ENCODE results near the gene LOXL4. TPM values are rescaled to one million over a fixed set of nuclear protein-coding genes. Genes with fewer than 3 reads are reported as not detected.
A peak's percentile ranks its signal among the peaks of the same experiment; 100 is the strongest.

The LOXL4 gene
- total RNA-seq (not detected), polyA plus RNA-seq (under 1 TPM in 1 of 2 donors, not detected in 1; 0.10 TPM)

DNA sequence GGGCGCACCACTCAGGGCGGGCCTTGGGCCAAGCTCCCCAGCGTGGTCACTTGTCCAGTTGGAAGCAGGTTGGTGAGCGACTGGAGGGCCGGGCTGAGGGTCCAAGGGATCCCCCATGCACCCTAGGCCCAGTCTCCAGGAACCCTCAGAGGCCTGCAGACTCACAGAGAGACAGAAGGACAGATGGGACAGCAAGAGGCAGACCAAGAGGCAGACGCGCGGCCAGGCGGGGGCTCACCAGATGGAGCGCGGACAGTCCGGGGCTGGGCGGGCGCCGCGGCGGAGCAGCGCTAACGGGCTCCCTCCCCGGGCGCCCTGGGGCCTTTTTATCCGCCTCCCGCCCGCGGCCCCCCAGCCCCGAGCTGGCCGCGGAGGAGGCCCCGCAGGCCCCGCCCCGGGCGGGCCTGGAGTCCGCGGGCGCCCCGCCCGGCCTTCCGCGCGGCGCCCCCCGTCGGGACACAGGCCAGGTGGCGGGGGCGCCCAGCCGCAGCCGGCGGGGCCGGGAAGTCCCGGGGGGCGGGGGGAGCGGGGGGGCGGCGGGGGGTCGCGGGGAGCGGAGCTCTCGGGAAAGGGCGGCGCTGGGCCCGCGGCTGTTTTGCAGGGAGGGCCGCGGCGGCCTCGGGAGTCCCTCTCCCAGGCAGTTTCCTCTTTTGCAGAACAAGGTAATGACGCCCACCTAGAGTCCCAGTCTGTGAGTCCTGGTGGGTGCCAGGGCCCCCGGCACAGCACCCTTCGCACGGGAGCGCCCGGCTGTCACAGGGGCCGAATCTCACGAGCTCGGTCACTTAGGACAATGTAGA is at the start of gene LOXL4:
Gene LOXL4, minus strand, starts transcription at position 301 of the 800 bp plus-strand sequence. CDS start 5,175 bp downstream, outside the sequence.
- H3K27me3 Mint-ChIP-seq: peaks cover 35 to 36% of the 10 kb centered on the region in 2 donors
- H3K27me3 ChIP-seq (ENCODE audit: insufficient read depth, low read length): peaks cover 12% of the 10 kb centered on the region
- CTCF ChIA-PET (ENCODE audit: partially characterized antibody): interaction anchor here (1.1 kb wide), 1 partner anchor 9 kb away, joined by 3 read pairs; no protein-coding TSS in a partner anchor
- intact Hi-C loops (cut with micrococcal nuclease): no loop called here
- no peak within 1 kb of the TSS for H3K4me3 ChIP-seq (ENCODE audit: low read length in 2 of 2)
- no peak for DNase-seq
- H3K36me3 Mint-ChIP-seq: peaks cover 0 to 3% of the 10 kb centered on the region in 2 donors
- H3K9me3 Mint-ChIP-seq: peaks cover 0 to 1% (median 0%) of the 10 kb centered on the region in 8 donors
- H3K27ac Mint-ChIP-seq: peak within 1 kb of the TSS in 3 of 7 donors; percentile 9 to 87 (median 43)
- H3K4me1 ChIP-seq (ENCODE audit: insufficient read depth, low read length): no peaks in the 10 kb centered on the region
- no peaks in the 10 kb centered on the region for H3K9me3 ChIP-seq (ENCODE audit: control insufficient read depth in 1 of 2, low read length in 2 of 2)
- POLR2A ChIA-PET (ENCODE audit: partially characterized antibody): interaction anchor here (0.8 kb wide), 1 partner anchor 8 kb away, joined by 3 read pairs; no protein-coding TSS in a partner anchor
- peaks cover 0 to 8% (median 3%) of the 10 kb centered on the region in 4 donors for H3K4me1 Mint-ChIP-seq
- H3K27ac ChIP-seq (ENCODE audit: low read depth, low read length): no peak within 1 kb of the TSS
- no peaks in the 10 kb centered on the region for H3K36me3 ChIP-seq (ENCODE audit: insufficient read depth, low read length)
- peak within 1 kb of the TSS; percentile 58 to 79 (median 74) for H3K4me3 Mint-ChIP-seq

DNA sequence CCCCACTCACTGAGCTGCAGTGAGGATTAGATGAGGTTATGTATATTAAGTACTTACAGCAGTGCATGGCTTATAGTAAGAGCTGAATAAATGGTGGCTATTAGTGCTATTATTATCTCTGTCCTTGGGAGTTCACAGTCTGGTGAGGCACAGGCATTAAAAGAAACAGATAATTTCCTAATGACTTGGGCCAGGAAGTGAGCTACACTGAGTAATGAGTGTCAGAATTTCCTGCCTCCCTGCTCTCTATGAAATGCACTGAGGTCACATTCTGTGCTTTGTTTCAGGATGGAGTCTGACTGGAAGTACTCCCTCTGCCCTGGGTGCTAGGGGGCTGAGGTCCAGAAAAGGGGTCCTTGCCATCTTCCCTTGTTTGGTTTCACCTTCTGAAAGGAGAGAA is 48.7 kb upstream of the LOXL4 start:
- H3K4me1 Mint-ChIP-seq: peaks cover 0 to 3% (median 0%) of the 10 kb centered on the region in 4 donors
- H3K9me3 Mint-ChIP-seq: no peaks in the 10 kb centered on the region
- no peak overlapping the region for H3K4me3 Mint-ChIP-seq
- H3K27me3 Mint-ChIP-seq: peaks cover 3 to 11% of the 10 kb centered on the region in 2 donors
- H3K4me3 ChIP-seq (ENCODE audit: low read length in 2 of 2): no peak overlapping the region
- H3K9me3 ChIP-seq (ENCODE audit: control insufficient read depth in 1 of 2, low read length in 2 of 2): no peaks in the 10 kb centered on the region
- H3K36me3 Mint-ChIP-seq: no peaks in the 10 kb centered on the region
- H3K27ac Mint-ChIP-seq: peak overlapping the region in 1 of 7 donors; percentile 66
- H3K4me1 ChIP-seq (ENCODE audit: insufficient read depth, low read length): no peaks in the 10 kb centered on the region
- ChIA-PET CTCF (ENCODE audit: partially characterized antibody) (interaction anchor here (1.3 to 1.4 kb wide), 2 partner anchors 20 to 109 kb away, joined by 3 read pairs; no protein-coding TSS in a partner anchor), POLR2A (ENCODE audit: partially characterized antibody) (no interaction called here)
- intact Hi-C loops (cut with micrococcal nuclease): no loop called here
- H3K27ac ChIP-seq (ENCODE audit: low read depth, low read length): no peak overlapping the region
- no peaks in the 10 kb centered on the region for H3K27me3 ChIP-seq (ENCODE audit: insufficient read depth, low read length)
- no peak for DNase-seq
- H3K36me3 ChIP-seq (ENCODE audit: insufficient read depth, low read length): no peaks in the 10 kb centered on the region

DNA sequence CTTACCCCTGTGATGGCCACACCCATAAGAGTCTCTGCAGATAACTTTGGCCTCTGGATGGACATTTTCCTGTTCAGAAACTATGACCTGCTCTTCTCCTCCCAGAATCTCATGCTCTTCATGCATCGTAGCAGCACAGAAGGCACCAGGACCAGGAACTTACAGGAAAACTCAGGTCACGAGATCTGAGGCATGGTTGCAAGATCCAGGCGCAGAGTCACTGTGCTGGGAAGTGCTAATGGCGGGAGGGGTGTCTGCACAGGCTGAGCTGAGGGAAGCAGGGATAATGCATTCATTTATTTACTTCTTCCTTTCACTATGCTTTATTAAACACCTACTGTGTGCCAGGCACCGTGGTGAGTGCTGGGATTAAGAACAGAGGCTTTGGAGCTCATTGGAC is 48.2 kb upstream of the LOXL4 start:
- no peak for DNase-seq
- Mint-ChIP-seq H3K4me1 (peaks cover 0 to 3% (median 0%) of the 10 kb centered on the region in 4 donors), H3K4me3 (no peak overlapping the region), H3K36me3 (no peaks in the 10 kb centered on the region), H3K27ac (no peak overlapping the region), H3K27me3 (peaks cover 3 to 11% of the 10 kb centered on the region in 2 donors), H3K9me3 (no peaks in the 10 kb centered on the region)
- Histone ChIP-seq H3K4me1 (ENCODE audit: insufficient read depth, low read length) (no peaks in the 10 kb centered on the region), H3K27ac (ENCODE audit: low read depth, low read length) (no peak overlapping the region), H3K36me3 (ENCODE audit: insufficient read depth, low read length) (no peaks in the 10 kb centered on the region), H3K4me3 (ENCODE audit: low read length in 2 of 2) (no peak overlapping the region), H3K27me3 (ENCODE audit: insufficient read depth, low read length) (no peaks in the 10 kb centered on the region), H3K9me3 (ENCODE audit: control insufficient read depth in 1 of 2, low read length in 2 of 2) (no peaks in the 10 kb centered on the region)
- ChIA-PET CTCF (ENCODE audit: partially characterized antibody) (interaction anchor here (1.3 to 1.4 kb wide), 2 partner anchors 20 to 110 kb away, joined by 3 read pairs; no protein-coding TSS in a partner anchor), POLR2A (ENCODE audit: partially characterized antibody) (no interaction called here)
- intact Hi-C loops (cut with micrococcal nuclease): no loop called here

DNA sequence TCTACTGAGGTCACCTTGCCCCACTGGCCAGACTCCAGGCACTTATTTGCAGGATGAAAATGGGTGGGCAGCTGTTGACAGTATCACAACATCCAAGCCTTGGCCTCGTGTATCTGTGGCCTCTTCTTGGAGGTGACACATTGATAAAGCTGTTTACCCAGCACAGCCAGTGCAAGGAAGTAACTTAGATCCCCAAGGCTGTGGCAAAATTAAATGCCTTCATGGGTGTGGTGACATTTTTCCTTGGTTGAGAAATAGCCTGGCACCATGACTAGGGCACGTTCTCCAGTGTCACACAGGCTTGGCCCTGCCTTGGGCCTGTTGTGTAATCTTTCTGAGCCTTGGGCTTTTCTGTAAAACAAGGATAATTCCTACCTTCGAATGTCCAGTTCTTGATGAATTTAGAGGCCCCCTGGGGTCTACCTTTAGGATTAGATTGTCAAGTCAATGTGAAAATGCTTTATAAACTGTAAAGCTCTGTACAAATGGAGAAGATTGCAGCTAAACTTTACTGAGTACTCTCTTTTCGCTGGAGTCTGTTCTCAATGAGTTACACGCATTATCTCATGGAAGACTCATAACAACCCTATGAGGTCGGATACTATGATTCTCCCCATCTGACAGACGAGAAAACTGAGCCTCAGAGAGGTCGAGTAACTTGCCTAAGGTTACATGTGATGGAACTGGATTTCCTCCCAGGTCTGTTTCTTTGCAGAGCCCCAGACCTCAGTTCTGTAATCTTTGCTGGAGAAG is 46.7 kb upstream of the LOXL4 start:
- POLR2A ChIA-PET (ENCODE audit: partially characterized antibody): no interaction called here
- no peaks in the 10 kb centered on the region for H3K27me3 ChIP-seq (ENCODE audit: insufficient read depth, low read length)
- no peaks in the 10 kb centered on the region for H3K4me1 ChIP-seq (ENCODE audit: insufficient read depth, low read length)
- H3K9me3 ChIP-seq (ENCODE audit: control insufficient read depth in 1 of 2, low read length in 2 of 2): no peaks in the 10 kb centered on the region
- Mint-ChIP-seq H3K9me3 (peaks cover 0 to 2% (median 0%) of the 10 kb centered on the region in 8 donors), H3K36me3 (no peaks in the 10 kb centered on the region), H3K4me3 (no peak overlapping the region), H3K27me3 (peaks cover 8 to 16% of the 10 kb centered on the region in 2 donors), H3K27ac (no peak overlapping the region), H3K4me1 (peaks cover 0 to 4% (median 2%) of the 10 kb centered on the region in 4 donors)
- no peak overlapping the region for H3K4me3 ChIP-seq (ENCODE audit: low read length in 2 of 2)
- no peak for DNase-seq
- CTCF ChIA-PET (ENCODE audit: partially characterized antibody): no interaction called here
- intact Hi-C loops (cut with micrococcal nuclease): no loop called here
- no peaks in the 10 kb centered on the region for H3K36me3 ChIP-seq (ENCODE audit: insufficient read depth, low read length)
- no peak overlapping the region for H3K27ac ChIP-seq (ENCODE audit: low read depth, low read length)

DNA sequence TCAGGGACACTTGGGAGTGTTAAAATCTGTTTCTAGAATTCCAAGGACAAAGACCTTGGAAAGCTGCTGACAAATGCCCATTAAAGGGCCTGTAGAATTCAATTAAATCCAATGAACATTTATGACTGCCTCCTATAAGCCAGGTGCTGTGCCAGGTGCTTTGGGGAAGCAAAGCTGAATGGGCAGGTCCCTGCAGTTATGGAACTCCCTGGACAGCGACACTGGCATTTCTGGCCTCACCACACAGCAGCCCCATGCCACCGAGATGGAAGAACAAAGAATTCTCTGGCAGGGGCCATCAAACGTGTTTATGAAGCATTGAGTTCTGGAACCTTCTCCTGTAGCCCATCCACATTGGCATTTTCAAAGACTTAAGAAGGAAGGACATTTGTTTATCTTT is 45.6 kb upstream of the LOXL4 start:
- H3K27ac Mint-ChIP-seq: no peak overlapping the region
- H3K9me3 Mint-ChIP-seq: peaks cover 0 to 2% (median 0%) of the 10 kb centered on the region in 8 donors
- H3K4me3 Mint-ChIP-seq: no peak overlapping the region
- CTCF ChIA-PET (ENCODE audit: partially characterized antibody): no interaction called here
- DNase-seq: no peak
- POLR2A ChIA-PET (ENCODE audit: partially characterized antibody): no interaction called here
- Histone ChIP-seq H3K4me1 (ENCODE audit: insufficient read depth, low read length) (no peaks in the 10 kb centered on the region), H3K4me3 (ENCODE audit: low read length in 2 of 2) (no peak overlapping the region), H3K36me3 (ENCODE audit: insufficient read depth, low read length) (no peaks in the 10 kb centered on the region), H3K9me3 (ENCODE audit: control insufficient read depth in 1 of 2, low read length in 2 of 2) (no peaks in the 10 kb centered on the region), H3K27ac (ENCODE audit: low read depth, low read length) (no peak overlapping the region), H3K27me3 (ENCODE audit: insufficient read depth, low read length) (no peaks in the 10 kb centered on the region)
- H3K36me3 Mint-ChIP-seq: no peaks in the 10 kb centered on the region
- intact Hi-C loops (cut with micrococcal nuclease): no loop called here
- peaks cover 0 to 9% (median 4%) of the 10 kb centered on the region in 4 donors for H3K4me1 Mint-ChIP-seq
- peaks cover 11 to 24% of the 10 kb centered on the region in 2 donors for H3K27me3 Mint-ChIP-seq

DNA sequence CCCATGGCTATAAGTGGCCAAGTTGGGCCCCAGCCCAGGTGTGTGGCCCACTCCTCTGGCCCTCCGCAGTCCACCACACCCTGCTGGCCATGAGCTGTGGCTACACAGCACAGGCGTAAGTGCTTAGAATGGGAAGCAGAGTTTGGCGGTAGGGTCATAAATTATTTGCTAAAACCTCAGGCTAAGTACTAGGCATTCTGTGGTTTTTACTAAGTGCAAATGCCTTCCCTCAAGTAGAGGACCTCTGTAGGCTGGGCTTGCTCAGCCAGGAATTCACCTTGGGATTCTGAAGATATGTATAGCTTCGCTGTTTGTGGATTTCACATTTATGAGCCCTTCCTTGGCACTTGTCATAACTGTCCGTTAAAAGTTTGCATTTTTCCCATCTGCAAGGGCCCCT is 44.8 kb upstream of the LOXL4 start:
- ChIA-PET POLR2A (ENCODE audit: partially characterized antibody) (no interaction called here), CTCF (ENCODE audit: partially characterized antibody) (no interaction called here)
- no peak overlapping the region for H3K27ac ChIP-seq (ENCODE audit: low read depth, low read length)
- H3K9me3 ChIP-seq (ENCODE audit: control insufficient read depth in 1 of 2, low read length in 2 of 2): no peaks in the 10 kb centered on the region
- intact Hi-C loops (cut with micrococcal nuclease): no loop called here
- H3K27me3 ChIP-seq (ENCODE audit: insufficient read depth, low read length): no peaks in the 10 kb centered on the region
- Mint-ChIP-seq H3K9me3 (peaks cover 0 to 2% (median 0%) of the 10 kb centered on the region in 8 donors), H3K27ac (no peak overlapping the region), H3K27me3 (peaks cover 11 to 29% of the 10 kb centered on the region in 2 donors), H3K4me1 (peaks cover 0 to 9% (median 4%) of the 10 kb centered on the region in 4 donors), H3K4me3 (no peak overlapping the region), H3K36me3 (no peaks in the 10 kb centered on the region)
- no peak overlapping the region for H3K4me3 ChIP-seq (ENCODE audit: low read length in 2 of 2)
- H3K36me3 ChIP-seq (ENCODE audit: insufficient read depth, low read length): no peaks in the 10 kb centered on the region
- H3K4me1 ChIP-seq (ENCODE audit: insufficient read depth, low read length): no peaks in the 10 kb centered on the region
- no peak for DNase-seq

DNA sequence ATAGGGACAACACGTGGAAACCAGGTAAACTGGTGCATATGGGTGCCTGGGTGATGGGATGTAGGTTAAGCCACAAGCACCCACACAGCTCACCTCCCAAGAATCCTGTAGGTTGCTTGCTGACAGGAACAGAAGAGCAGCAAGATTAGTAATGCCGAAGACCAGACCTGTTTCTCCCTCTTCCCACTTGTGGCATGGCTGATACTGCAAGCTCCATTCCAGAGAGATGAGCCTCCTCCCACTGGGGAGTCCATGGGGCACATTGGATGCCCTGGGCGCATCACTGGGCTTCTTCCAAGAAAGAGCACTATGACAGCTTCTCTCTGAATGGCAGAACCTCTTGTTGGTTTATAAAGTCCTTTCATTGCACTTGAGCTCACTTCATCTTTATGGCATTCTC is 44.4 kb upstream of the LOXL4 start:
- no peaks in the 10 kb centered on the region for H3K4me1 ChIP-seq (ENCODE audit: insufficient read depth, low read length)
- peaks cover 0 to 2% (median 0%) of the 10 kb centered on the region in 8 donors for H3K9me3 Mint-ChIP-seq
- DNase-seq: no peak
- no peak overlapping the region for H3K27ac Mint-ChIP-seq
- no peaks in the 10 kb centered on the region for H3K36me3 Mint-ChIP-seq
- ChIA-PET POLR2A (ENCODE audit: partially characterized antibody) (no interaction called here), CTCF (ENCODE audit: partially characterized antibody) (no interaction called here)
- no peak overlapping the region for H3K27ac ChIP-seq (ENCODE audit: low read depth, low read length)
- H3K27me3 Mint-ChIP-seq: peaks cover 11 to 29% of the 10 kb centered on the region in 2 donors
- intact Hi-C loops (cut with micrococcal nuclease): no loop called here
- no peak overlapping the region for H3K4me3 ChIP-seq (ENCODE audit: low read length in 2 of 2)
- no peak overlapping the region for H3K4me3 Mint-ChIP-seq
- H3K27me3 ChIP-seq (ENCODE audit: insufficient read depth, low read length): no peaks in the 10 kb centered on the region
- H3K4me1 Mint-ChIP-seq: peaks cover 0 to 9% (median 4%) of the 10 kb centered on the region in 4 donors
- H3K9me3 ChIP-seq (ENCODE audit: control insufficient read depth in 1 of 2, low read length in 2 of 2): no peaks in the 10 kb centered on the region
- no peaks in the 10 kb centered on the region for H3K36me3 ChIP-seq (ENCODE audit: insufficient read depth, low read length)

Data from CD4-positive, alpha-beta memory T cell (primary cell).